NCI-H526 treated with DMSO at 0.1 percent for 48 hours (cell line): ENCODE data around the gene CDC42EP1.

Experiments used
- DNase-seq: peaks from one replicate; lab custom pipeline; 2025; lab: John Stamatoyannopoulos, UW

Gene CDC42EP1

GRCh38 chr22:37611207-37611606 is 50.9 kb downstream of the CDC42EP1 start:
- no peak for DNase-seq

- DNase-seq = no peak
Observed at GRCh38 chr22:37616201-37617083, 56.2 kb downstream of the CDC42EP1 start.

- DNase-seq = no peak
Observed at GRCh38 chr22:37617431-37617830, 57.2 kb downstream of the CDC42EP1 start.

- no peak for DNase-seq
Observed at GRCh38 chr22:37618072-37618656, 57.9 kb downstream of the CDC42EP1 start.

- DNase-seq = no peak
Observed at GRCh38 chr22:37618674-37619073, 58.4 kb downstream of the CDC42EP1 start.
